ENCODE measurements around the gene INHBE. TPM values are rescaled to one million over a fixed set of nuclear protein-coding genes. Genes with fewer than 3 reads are reported as not detected.
"Not testable (repeated sequence)": the region's sequence is repeated elsewhere in the genome, so short reads cannot be mapped to it uniquely, and the experiment has no call there.

The INHBE gene
- total RNA-seq, 2 donors from 2014 or later = not detected

DNA sequence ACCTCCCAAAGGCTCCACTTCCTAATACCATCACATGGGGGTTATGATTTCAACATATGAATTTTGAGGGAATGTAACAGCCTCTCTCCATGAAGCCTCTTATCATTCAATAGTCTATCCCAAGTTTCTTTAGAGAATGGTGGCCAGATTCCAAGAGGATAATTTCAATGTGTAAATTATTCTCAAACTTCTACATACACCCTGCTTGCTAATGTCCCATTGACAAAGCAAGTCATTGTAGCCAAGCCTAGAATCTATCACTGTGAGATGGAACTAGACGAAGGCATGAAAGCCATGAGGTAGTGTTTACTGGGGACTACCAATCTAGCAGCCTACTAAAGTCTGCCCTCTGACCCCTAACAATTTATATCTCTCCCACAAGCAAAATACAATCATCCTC, 16.7 kb upstream of the INHBE start:
- intact Hi-C loops (cut with DNase I) = no loop called here
- ATAC-seq (no peak), DNase-seq (no peak)

DNA sequence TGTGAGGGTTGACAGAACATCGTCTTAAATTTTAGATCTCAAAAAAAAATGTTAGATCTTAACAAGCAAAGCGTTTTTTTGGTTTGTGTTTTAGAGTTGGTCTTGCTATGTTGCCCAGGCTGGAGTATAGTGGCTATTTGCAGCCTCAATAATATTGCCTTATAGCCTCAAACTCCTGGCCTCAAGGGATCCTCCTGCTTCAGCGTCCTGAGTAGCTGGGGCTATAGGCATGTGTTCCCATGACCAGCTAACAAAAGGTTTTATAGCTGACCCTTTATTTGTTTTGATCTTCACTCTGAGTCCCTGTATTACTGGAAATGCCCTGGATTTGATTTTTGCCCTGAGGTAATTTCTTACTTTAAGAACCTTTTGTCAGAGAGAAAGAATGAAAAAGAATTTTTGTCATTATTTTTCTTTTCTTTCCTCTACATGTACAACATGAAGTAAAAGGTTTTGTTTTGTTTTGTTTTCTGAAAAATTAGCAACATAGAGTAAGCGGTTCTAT, 15.3 kb upstream of the INHBE start:
- ATAC-seq = no peak
- intact Hi-C loops (cut with DNase I) = no loop called here
- DNase-seq = no peak

DNA sequence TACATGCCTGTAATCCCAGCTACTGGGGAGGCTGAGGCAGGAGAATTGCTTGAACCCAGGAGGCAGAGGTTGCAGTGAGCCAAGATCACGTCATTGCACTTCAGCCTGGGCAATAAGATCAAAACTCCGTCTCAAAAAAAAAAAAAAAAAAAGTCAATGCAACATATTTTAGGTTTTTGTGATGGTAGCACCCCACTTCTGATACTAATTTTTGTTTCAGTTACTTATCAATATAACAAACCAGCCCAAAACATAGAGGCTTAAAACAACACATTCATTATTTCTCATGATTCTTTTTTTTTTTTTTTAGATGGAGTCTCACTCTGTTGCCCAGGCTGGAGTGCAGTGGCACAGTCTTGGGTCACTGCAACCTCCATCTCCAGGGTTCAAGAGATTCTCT, 13.7 kb upstream of the INHBE start:
- DNase-seq; ATAC-seq; intact Hi-C loops (cut with DNase I): not testable (repeated sequence)

DNA sequence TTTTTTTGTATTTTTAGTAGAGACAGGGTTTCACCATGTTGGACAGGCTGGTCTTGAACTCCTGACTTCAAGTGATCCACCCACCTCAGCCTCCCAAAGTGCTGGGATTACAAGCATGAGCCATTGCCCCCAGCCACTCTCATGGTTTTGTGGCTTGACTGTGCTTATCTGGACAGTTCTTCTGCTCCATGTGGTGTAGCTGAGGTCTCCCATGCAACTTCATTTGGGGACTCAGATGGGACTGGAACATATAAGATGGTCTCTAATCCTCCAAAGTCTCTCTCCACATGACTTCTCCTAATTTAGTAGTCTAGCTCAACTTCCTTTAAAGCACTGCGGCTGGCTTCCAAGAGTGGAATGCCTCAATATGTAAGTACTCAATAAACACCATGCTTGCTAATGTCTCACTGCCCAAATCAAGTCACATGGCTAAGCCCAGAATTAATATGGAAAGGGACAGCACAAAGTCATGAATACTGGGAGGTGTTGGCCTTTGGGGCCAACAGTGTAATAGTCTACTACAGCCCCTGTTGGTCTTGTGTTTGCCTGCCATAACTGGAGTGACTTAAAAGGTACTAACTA, 13.2 kb upstream of the INHBE start:
- intact Hi-C loops (cut with DNase I) = no loop called here
- ATAC-seq = no peak
- no peak for DNase-seq

DNA sequence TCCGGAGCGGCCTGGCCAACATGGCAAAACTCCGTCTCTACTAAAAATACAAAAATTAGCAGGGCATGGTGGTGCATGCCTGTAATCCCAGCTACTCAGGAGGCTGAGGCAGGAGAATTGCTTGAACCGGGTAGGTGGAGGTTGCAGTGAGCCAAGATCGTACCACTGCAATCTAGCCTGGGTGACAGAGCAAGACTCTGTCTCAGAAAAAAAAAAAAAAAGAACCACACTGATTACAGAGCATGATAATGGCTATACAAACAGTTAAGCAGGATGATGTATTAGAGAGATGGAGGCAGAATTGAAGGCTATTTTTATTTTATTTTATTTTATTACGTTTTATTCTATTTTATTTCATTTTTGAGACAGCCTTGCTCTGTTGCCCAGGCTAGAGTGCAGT, 10.8 kb upstream of the INHBE start:
- DNase-seq; intact Hi-C loops (cut with DNase I); ATAC-seq: not testable (repeated sequence)

DNA sequence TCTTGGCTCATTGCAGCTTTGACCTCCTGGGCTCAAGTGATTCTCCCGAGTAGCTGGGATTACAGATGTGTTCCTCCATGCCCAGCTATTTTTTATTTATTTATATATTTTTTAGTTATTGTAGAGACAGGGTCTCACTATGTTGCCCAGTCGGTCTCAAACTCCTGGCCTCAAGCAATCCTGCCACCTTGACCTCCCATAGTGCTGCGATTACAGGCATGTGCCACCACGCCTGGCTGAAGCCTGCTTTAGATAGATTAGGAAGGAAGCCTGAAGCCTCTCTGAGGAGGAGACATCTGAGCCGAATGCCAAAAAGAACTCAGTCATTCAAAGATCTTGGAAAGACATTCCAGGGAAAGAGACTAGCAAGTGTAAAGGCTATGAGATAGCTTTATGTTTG, 10.4 kb upstream of the INHBE start:
- ATAC-seq (no peak), DNase-seq (no peak)
- intact Hi-C loops (cut with DNase I) = no loop called here

DNA sequence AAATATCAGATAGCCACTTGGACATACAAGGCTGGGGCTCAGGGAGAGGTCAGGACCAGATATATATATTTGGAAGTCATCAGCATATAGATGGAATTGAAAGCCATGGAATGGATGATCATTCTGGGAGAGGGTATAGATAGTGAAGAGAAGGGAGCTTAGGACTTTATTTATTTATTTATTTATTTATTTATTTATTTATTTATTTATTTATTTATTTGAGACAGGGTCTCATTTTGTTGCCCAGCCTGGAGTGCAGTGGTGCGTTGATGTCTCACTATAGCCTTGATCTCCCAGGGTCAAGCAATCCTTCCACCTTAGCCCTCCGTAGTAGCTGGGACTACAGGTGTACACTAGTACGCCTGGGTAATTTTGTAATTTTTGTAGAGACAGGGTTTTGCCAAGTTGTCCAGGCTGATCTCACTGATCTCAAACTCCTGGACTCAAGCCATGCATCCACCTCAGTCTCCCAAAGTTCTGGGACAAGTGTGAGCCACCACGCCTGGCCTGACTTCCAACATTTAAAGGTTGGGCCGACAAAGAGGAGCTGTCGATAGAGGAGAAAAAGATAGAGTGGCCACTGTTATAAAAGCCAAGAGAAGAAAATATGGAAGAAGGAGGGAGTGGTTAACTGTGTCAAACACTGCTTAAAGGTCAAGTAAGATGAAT, 8.7 kb upstream of the INHBE start:
- ATAC-seq = no peak
- DNase-seq = no peak
- intact Hi-C loops (cut with DNase I) = no loop called here

DNA sequence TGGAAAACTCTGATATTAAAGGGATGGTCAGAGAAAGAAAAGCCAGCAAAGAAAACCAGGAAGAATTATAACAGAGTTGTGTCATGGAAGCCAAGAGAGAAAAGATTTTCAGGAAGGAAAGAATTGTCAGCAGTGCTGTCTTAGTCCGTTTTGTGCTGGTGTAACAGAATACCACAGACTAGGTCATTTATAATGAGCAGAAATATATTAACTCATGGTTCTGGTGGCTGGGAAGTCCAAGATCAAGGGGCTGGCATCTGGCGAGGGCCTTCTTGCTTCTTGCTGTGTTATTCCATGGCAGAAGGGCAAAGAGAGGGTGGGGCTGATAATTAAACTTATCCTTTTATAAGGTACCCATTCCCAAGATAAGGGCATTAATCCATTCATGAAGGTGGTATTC, 6.4 kb upstream of the INHBE start:
- DNase-seq (no peak), ATAC-seq (no peak)
- intact Hi-C loops (cut with DNase I) = no loop called here

DNA sequence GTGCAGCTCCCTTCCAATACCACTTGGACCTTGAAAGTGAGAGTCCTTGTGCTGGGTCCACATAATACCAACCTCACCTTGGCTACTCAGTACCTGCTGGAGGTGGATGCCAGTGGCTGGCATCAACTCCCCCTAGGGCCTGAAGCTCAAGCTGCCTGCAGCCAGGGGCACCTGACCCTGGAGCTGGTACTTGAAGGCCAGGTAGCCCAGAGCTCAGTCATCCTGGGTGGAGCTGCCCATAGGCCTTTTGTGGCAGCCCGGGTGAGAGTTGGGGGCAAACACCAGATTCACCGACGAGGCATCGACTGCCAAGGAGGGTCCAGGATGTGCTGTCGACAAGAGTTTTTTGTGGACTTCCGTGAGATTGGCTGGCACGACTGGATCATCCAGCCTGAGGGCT, 5.7 kb upstream of the INHBE start:
- intact Hi-C loops (cut with DNase I) = no loop called here
- ATAC-seq (no peak), DNase-seq (no peak)

DNA sequence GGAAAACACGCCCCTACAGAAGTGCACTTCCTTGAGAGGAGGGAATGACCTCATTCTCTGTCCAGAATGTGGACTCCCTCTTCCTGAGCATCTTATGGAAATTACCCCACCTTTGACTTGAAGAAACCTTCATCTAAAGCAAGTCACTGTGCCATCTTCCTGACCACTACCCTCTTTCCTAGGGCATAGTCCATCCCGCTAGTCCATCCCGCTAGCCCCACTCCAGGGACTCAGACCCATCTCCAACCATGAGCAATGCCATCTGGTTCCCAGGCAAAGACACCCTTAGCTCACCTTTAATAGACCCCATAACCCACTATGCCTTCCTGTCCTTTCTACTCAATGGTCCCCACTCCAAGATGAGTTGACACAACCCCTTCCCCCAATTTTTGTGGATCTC, 5.0 kb upstream of the INHBE start:
- no peak for DNase-seq
- intact Hi-C loops (cut with DNase I) = loop anchor here (5.0 kb wide), 2 partner anchors 143 to 188 kb away; no protein-coding TSS in a partner anchor
- ATAC-seq = no peak

DNA sequence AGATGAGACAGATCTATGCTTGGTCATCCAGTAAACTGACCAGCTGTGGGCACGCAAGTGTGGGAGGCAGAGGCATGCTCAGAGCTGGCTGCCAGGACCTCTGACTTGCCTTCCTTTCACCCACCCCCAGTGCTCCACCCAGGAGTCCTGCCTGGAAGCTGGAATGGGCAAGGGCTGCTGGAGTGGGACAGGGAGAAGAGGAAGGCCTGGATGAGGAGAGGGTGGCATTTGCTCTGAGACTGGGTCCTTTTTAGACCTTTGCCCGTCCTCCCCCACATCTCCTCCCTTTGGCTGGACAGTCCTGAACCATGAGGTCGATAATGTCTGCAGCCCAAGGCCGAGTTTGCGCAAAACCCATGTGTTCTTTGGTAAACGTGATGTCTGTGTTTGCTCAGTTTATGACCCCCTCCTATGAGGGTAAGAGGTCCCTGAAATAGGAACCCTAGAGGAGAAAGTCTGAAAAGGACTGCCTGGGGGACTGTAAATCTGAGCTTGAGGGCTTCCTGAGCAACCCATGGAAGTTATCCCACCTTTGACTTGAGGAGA, 3.8 kb upstream of the INHBE start:
- intact Hi-C loops (cut with DNase I) = loop anchor here (5.0 kb wide), 2 partner anchors 144 to 189 kb away; no protein-coding TSS in a partner anchor
- DNase-seq = no peak
- peak in 1 of 2 donors; percentile 6 for ATAC-seq

DNA sequence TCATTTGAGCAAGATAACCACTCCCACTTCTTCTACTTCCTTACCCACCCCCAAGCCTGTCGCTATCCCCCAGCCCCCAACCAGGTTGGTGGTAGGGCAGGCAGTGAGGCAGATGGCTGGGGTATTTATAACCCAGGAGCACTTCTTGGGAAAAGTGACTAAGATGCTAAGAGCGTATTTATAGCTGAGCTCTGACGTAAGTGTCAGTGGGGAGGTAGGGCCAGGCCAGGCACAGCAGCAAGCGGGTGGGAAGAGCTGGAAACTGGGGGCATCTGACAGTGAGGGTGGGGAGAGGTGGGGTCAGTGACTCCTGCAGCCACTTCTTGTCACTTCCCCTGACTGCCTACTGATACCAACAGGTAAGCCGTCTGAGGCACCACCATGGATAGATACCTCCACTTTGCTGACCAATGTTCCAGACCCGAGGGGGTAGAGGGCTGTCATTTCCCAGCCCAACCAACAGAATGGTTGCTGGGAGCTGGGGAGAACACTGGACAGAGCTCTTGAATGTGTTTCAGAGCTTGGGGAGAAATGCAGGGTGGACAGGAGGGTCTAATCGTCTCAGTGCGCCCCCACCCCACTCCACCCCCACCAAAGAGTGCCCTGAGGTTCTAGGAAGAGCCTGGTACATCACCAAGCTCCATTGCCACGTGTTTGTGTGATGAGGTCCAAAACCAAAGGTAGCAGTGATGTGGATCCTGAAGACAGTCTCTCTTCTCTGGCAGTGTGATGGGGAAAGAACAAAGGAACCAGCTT, 2.7 kb upstream of the INHBE start:
- DNase-seq = peak; percentile 48
- ATAC-seq = peak; percentile 83 to 84
- intact Hi-C loops (cut with DNase I) = loop anchor here (5.0 kb wide), 2 partner anchors 145 to 190 kb away; no protein-coding TSS in a partner anchor

DNA sequence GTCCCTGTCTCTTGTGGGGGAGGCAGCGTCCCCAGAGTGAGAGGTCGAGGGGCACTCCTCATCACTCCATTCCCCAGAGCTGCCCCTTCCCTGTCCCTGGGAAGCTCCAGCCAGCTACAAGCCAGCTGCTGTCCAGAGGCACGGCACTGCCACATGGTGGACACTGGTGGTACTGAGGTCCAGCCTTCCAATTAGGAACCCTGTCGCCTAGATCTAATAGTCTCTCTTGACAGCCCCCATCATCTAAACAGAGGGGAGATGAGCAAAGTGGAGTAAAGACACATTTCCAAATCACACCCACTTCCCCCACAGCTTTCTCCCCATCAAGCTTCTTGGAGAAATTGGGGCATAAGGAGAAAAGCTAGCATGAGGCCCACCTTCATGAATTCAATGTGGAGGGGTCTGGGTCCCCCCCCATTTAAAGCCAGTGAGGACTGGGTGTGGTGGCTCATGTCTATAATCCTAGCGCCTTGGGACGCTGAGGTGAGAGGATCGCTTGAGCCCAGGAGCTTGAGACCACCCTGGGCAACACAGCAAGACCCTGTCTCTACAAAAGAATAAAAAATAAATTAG, 2.1 kb upstream of the INHBE start:
- DNase-seq (peak; percentile 86), ATAC-seq (peak; percentile 83 to 86)
- intact Hi-C loops (cut with DNase I) = loop anchor here (1.0 to 5.0 kb wide), 3 partner anchors 146 to 191 kb away; no protein-coding TSS in a partner anchor

DNA sequence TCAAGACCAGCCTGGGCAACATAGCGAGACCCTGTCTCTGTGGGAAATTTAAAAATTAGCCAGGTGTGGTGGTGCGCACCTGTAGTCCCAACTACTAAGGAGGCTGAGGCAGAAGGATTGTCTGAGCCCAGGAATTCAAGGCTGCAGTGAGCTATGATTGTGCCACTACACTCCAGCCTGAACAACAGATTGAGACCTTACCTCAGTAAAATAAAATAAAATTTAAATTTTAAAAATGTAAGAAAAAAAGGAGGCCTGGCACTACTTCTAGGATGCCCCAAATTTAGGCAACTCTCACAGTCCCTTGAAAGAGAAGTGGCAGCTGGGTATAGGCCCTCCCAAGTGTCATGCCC, 918 bp upstream of the INHBE start:
- intact Hi-C loops (cut with DNase I) = loop anchor here (5.0 kb wide), 2 partner anchors 147 to 192 kb away; no protein-coding TSS in a partner anchor
- ATAC-seq = no peak
- no peak for DNase-seq

DNA sequence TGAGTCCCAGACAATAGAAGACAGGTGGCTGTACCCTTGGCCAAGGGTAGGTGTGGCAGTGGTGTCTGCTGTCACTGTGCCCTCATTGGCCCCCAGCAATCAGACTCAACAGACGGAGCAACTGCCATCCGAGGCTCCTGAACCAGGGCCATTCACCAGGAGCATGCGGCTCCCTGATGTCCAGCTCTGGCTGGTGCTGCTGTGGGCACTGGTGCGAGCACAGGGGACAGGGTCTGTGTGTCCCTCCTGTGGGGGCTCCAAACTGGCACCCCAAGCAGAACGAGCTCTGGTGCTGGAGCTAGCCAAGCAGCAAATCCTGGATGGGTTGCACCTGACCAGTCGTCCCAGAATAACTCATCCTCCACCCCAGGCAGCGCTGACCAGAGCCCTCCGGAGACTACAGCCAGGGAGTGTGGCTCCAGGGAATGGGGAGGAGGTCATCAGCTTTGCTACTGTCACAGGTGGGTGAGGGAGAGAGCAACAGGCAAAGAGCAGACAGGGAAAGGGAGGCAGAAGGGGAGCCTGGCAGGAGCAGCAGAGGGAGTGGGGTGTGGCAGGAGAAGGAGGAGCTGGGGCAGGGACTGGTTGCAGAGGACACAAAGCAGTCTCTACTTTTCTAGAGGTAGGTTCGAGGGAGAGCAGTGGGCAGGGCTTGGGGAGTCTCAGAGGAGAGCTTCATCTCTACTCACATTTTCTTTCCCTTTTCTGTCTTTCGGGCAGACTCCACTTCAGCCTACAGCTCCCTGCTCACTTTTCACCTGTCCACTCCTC, 452 bp downstream of the INHBE start:
- DNase-seq (no peak), ATAC-seq (no peak)
- intact Hi-C loops (cut with DNase I) = loop anchor here in 1 of 2 donors (5.0 kb wide), 1 partner anchor 243 kb away; no protein-coding TSS in a partner anchor

DNA sequence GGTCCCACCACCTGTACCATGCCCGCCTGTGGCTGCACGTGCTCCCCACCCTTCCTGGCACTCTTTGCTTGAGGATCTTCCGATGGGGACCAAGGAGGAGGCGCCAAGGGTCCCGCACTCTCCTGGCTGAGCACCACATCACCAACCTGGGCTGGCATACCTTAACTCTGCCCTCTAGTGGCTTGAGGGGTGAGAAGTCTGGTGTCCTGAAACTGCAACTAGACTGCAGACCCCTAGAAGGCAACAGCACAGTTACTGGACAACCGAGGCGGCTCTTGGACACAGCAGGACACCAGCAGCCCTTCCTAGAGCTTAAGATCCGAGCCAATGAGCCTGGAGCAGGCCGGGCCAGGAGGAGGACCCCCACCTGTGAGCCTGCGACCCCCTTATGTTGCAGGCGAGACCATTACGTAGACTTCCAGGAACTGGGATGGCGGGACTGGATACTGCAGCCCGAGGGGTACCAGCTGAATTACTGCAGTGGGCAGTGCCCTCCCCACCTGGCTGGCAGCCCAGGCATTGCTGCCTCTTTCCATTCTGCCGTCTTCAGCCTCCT, 1.1 kb downstream of the INHBE start:
- intact Hi-C loops (cut with DNase I) = loop anchor here in 1 of 2 donors (5.0 kb wide), 1 partner anchor 244 kb away; no protein-coding TSS in a partner anchor
- no peak for ATAC-seq
- DNase-seq = no peak

DNA sequence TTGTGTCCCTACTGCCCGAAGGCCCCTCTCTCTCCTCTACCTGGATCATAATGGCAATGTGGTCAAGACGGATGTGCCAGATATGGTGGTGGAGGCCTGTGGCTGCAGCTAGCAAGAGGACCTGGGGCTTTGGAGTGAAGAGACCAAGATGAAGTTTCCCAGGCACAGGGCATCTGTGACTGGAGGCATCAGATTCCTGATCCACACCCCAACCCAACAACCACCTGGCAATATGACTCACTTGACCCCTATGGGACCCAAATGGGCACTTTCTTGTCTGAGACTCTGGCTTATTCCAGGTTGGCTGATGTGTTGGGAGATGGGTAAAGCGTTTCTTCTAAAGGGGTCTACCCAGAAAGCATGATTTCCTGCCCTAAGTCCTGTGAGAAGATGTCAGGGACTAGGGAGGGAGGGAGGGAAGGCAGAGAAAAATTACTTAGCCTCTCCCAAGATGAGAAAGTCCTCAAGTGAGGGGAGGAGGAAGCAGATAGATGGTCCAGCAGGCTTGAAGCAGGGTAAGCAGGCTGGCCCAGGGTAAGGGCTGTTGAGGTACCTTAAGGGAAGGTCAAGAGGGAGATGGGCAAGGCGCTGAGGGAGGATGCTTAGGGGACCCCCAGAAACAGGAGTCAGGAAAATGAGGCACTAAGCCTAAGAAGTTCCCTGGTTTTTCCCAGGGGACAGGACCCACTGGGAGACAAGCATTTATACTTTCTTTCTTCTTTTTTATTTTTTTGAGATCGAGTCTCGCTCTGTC, 1.8 kb downstream of the INHBE start:
- intact Hi-C loops (cut with DNase I) = loop anchor here in 1 of 2 donors (5.0 kb wide), 1 partner anchor 245 kb away; no protein-coding TSS in a partner anchor
- ATAC-seq = no peak
- no peak for DNase-seq
